AG04450 (cell line): ENCODE data around the gene C6orf163. TPM values are rescaled to one million over a fixed set of nuclear protein-coding genes. Genes with fewer than 3 reads are reported as not detected.

ENCODE experiments used
- CTCF ChIA-PET: fragments of 300-600, 350-600 bp; formaldehyde crosslinking; extraction: SDS; loops from one replicate; lab custom pipeline; 2022; ENCODE audit warnings: antibody characterized with exemption, inconsistent platforms; lab: Charles Lee
- POLR2A ChIA-PET: fragments of 350-600 bp; formaldehyde crosslinking; extraction: SDS; loops from one replicate; lab custom pipeline; 2021; ENCODE audit warnings: antibody characterized with exemption, inconsistent platforms; lab: Yijun Ruan, JAX
- DNase-seq: peaks from one replicate; pipeline ENCODE4 v3.0.0-alpha.2; 2011; ENCODE audit warnings: low read depth, low spot score
- H3K27ac ChIP-seq: one replicate; pipeline ENCODE4 v1.5.1; 2012; ENCODE audit warnings: low read depth, low read length, control low read depth
- H3K27me3 ChIP-seq: one replicate; pipeline ENCODE4 v1.6.0; 2012; ENCODE audit warnings: low read length; ENCODE audit not compliant: control insufficient read depth, insufficient read depth
- H3K4me3 ChIP-seq: 2 replicates; pipeline ENCODE4 v1.5.1; 2011; ENCODE audit warnings: mild to moderate bottlenecking, low read depth, low read length, control low read depth
- H3K9me3 ChIP-seq: 2 replicates; pipeline ENCODE4 v1.5.1; 2012; ENCODE audit warnings: low read length; ENCODE audit not compliant: control insufficient read depth, insufficient read depth
- CTCF ChIP-seq: IDR thresholded peaks from 2 replicates; pipeline ENCODE4 v1.5.1; 2011; ENCODE audit warnings: low read depth, low read length, control low read depth, inconsistent platforms
- polyA plus RNA-seq: library from polyadenylated mRNA; depleted of rRNA; stranded (reverse); fragments of >200 nt; gene quantifications from 2 replicates; pipeline ENCODE4 v1.2.3, GENCODE V29; 2011

Gene C6orf163
- polyA plus RNA-seq, 1 experiment = 0.81 TPM

DNA sequence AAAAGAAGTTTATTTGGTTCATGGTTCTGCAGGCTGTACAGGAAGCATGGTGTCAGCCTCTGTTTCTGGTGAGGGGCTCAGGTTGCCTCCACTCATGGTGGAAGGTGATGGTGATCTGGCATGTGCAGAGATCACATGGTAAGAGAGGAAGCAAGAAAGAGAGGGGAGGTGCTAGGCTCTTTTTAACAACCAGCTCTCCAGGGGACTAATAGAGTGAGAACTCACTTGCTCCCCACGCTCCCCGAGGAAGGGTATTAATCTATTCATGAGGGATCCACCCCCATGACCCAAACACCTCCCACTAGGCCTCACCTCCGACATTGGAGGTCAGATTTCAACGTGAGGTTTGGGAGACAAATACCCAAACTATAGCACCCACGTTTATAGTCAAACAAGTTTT, 11.6 kb upstream of the C6orf163 start:
- H3K9me3 ChIP-seq = no peaks in the 10 kb centered on the region
- no peaks in the 10 kb centered on the region for H3K27me3 ChIP-seq
- ChIA-PET POLR2A (no interaction called here), CTCF (interaction anchor here (2.7 kb wide), 1 partner anchor 11 kb away, joined by 16 read pairs; the partner anchor contains the start of gene SMIM8)
- no peak for DNase-seq
- TF ChIP-seq CTCF = no peak
- H3K4me3 ChIP-seq = no peak overlapping the region
- no peak overlapping the region for H3K27ac ChIP-seq

DNA sequence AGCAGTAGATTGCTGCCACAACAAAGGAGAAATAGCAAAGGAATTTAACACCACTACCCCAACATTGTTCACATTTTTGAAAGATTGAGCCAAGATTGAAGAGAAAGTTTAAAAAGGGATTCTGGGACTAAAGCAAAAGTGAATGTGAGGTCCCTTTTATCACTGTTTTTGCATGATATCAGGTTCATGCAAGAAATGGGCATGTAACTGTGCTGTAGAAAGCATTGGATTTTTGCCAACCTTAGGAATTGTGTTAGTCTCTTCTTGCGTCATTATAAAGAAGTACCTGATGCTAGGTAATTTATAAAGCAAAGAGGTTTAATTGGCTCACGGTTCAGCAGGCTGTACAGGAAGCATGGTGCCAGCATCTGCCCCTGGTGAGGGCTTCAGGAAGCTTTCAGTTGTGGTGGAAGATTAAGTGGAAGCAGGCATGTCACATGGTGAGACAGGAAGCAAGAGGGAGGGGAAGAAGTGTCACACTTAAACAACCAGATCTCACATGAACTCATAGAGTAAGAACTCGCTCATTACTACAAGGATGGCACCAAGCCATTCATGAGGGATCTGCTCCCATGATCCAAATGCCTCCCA, 10.9 kb upstream of the C6orf163 start:
- TF ChIP-seq CTCF = no peak
- CTCF ChIA-PET = interaction anchor here (3.0 kb wide), 1 partner anchor 12 kb away, joined by 17 read pairs; the partner anchor contains the start of gene SMIM8
- no peak for DNase-seq
- POLR2A ChIA-PET = no interaction called here
- H3K27ac ChIP-seq = no peak overlapping the region
- H3K27me3 ChIP-seq = no peaks in the 10 kb centered on the region
- H3K9me3 ChIP-seq = no peaks in the 10 kb centered on the region
- no peak overlapping the region for H3K4me3 ChIP-seq

DNA sequence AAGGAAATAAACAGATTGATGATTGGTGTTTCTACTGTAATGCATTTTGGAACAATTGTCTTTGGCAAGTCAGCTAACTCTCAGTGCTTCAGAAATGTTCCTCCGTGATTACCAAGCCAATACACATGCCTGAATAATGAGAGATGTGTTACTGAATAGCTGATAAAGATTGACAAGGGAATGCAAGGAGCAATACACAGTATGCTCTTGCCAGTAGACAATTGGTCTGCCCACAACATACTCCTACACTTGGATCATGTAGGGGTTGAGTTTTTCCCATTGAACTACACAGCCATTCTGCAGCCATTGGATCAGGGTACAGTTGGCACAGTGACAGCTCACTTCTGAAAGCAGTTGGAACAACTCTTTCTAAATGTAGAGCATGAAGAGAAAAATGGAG, 9.9 kb upstream of the C6orf163 start:
- ChIA-PET POLR2A (no interaction called here), CTCF (interaction anchor here (3.0 kb wide), 1 partner anchor 13 kb away, joined by 17 read pairs; the partner anchor contains the start of gene SMIM8)
- no peak overlapping the region for H3K27ac ChIP-seq
- no peak for DNase-seq
- no peaks in the 10 kb centered on the region for H3K9me3 ChIP-seq
- no peak overlapping the region for H3K4me3 ChIP-seq
- H3K27me3 ChIP-seq = no peaks in the 10 kb centered on the region
- no peak for TF ChIP-seq CTCF

DNA sequence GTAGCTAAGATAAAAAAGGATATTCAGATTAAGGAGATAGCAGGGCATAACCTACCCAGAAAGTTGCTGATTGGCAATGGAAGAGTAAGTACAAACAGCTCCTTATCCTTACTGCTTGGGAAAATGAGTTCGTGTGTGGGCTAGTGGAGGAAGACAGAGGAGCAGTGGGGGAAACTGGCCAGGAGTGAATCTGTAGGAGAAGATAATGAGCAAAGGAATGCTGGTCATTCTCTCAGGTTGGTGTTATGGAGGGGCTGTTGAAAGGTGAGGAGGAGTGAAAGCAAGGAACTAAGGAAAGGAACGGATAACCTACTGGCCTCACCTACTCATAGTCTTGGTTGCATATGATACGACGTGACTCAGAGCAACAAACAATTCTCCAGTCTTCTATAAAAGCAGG, 8.2 kb upstream of the C6orf163 start:
- no peaks in the 10 kb centered on the region for H3K27me3 ChIP-seq
- no peak for DNase-seq
- POLR2A ChIA-PET = no interaction called here
- no peak for TF ChIP-seq CTCF
- no peaks in the 10 kb centered on the region for H3K9me3 ChIP-seq
- no peak overlapping the region for H3K27ac ChIP-seq
- CTCF ChIA-PET = interaction anchor here (3.0 kb wide), 1 partner anchor 14 kb away, joined by 17 read pairs; the partner anchor contains the start of gene SMIM8
- no peak overlapping the region for H3K4me3 ChIP-seq

GRCh38 chr6:87340230-87340629, 4.4 kb upstream of the C6orf163 start:
- CTCF ChIA-PET = interaction anchor here (1.4 kb wide), 1 partner anchor 18 kb away, joined by 12 read pairs; the partner anchor contains the start of gene SMIM8
- POLR2A ChIA-PET = no interaction called here
- H3K27me3 ChIP-seq = no peaks in the 10 kb centered on the region
- no peak overlapping the region for H3K4me3 ChIP-seq
- no peak overlapping the region for H3K27ac ChIP-seq
- H3K9me3 ChIP-seq = no peaks in the 10 kb centered on the region
- no peak for DNase-seq
- no peak for TF ChIP-seq CTCF
